Spinal cord (tissue), 10 donors: ENCODE data around the gene PAX5. TPM values are rescaled to one million over a fixed set of nuclear protein-coding genes. Genes with fewer than 3 reads are reported as not detected.

Experiments used
- DNase-seq, 6 donors: peaks; one replicate each; pipeline versions ENCODE4 v3.0.0 to v3.0.0-alpha.2; 2013 to 2015; ENCODE audit warnings: low spot score in 6 of 6, low read depth in 4 of 6
- H3K27ac ChIP-seq: one replicate; pipeline ENCODE4 v1.5.1; 2013; ENCODE audit warnings: low read depth, low read length, control low read depth
- H3K27me3 ChIP-seq: one replicate; pipeline ENCODE4 v1.6.1; 2013; ENCODE audit warnings: low read length; ENCODE audit not compliant: control insufficient read depth, insufficient read depth
- H3K36me3 ChIP-seq: one replicate; pipeline ENCODE4 v1.6.1; 2013; ENCODE audit warnings: low read length; ENCODE audit not compliant: control insufficient read depth, insufficient read depth
- H3K4me1 ChIP-seq: one replicate; pipeline ENCODE4 v1.6.1; 2013; ENCODE audit warnings: low read length; ENCODE audit not compliant: control insufficient read depth, insufficient read depth
- H3K4me3 ChIP-seq: one replicate; pipeline ENCODE4 v1.5.1; 2013; ENCODE audit warnings: low read depth, low read length, control low read depth
- H3K9me3 ChIP-seq: one replicate; pipeline ENCODE4 v1.6.1; 2013; ENCODE audit warnings: low read length; ENCODE audit not compliant: control insufficient read depth, insufficient read depth
- WGBS: methylation state at CpG from one replicate; pipeline ENCODE4 v1.1.5; 2013; ENCODE audit warnings: missing lambda C conversion rate; ENCODE audit not compliant: insufficient coverage; 5-methylcytosine and 5-hydroxymethylcytosine counted together
- polyA plus RNA-seq, 2 donors: library from polyadenylated mRNA; unstranded; fragments of 120-200 nt; gene quantifications; one replicate each; pipeline ENCODE4 v1.2.1, GENCODE V29; 2013; ENCODE audit not compliant: insufficient read length in 2 of 2
- total RNA-seq, 2 donors: library from RNA; depleted of rRNA in 1 of 2; stranded (reverse); fragments of 120-200 nt in 1 of 2; fragments of >200 nt in 1 of 2; gene quantifications; one replicate each; pipeline versions ENCODE4 v1.2.3 to v1.2.4, GENCODE V29; 2013 to 2014
- donor health status: healthy.

PAX5 gene
- total and polyA plus RNA-seq, 4 donors: 0.89 to 2.6 (median 1.1) TPM

- Histone ChIP-seq H3K9me3 (peaks cover 5% of the 10 kb centered on the region), H3K36me3 (no peaks in the 10 kb centered on the region), H3K4me3 (no peak overlapping the region), H3K27me3 (peaks cover 62% of the 10 kb centered on the region), H3K4me1 (peaks cover 6% of the 10 kb centered on the region), H3K27ac (no peak overlapping the region)
- DNase-seq: peak in 1 of 6 donors; percentile 29
- no CpG with 5 or more reads among the region's 7 CpGs for WGBS
Measured at GRCh38 chr9:36992501-36993316, 41.4 kb downstream of the PAX5 start.

- DNase-seq: no peak
- Histone ChIP-seq H3K27me3 (peaks cover 64% of the 10 kb centered on the region), H3K4me1 (peaks cover 16% of the 10 kb centered on the region), H3K36me3 (no peaks in the 10 kb centered on the region), H3K27ac (no peak overlapping the region), H3K4me3 (no peak overlapping the region), H3K9me3 (peaks cover 5% of the 10 kb centered on the region)
- WGBS: 9% methylated on average over 6 of the region's 6 CpGs
Measured at GRCh38 chr9:36991516-36992134, 42.4 kb downstream of the PAX5 start.

GRCh38 chr9:36988848-36989247, 45.2 kb downstream of the PAX5 start:
- Histone ChIP-seq H3K27ac (no peak overlapping the region), H3K4me1 (peaks cover 23% of the 10 kb centered on the region), H3K9me3 (peaks cover 5% of the 10 kb centered on the region), H3K4me3 (no peak overlapping the region), H3K27me3 (peaks cover 75% of the 10 kb centered on the region), H3K36me3 (no peaks in the 10 kb centered on the region)
- 50% methylated on average over 6 of the region's 6 CpGs for WGBS
- DNase-seq: no peak

GRCh38 chr9:36987891-36988290, 46.2 kb downstream of the PAX5 start:
- H3K27ac ChIP-seq: no peak overlapping the region
- peaks cover 5% of the 10 kb centered on the region for H3K9me3 ChIP-seq
- peak in 1 of 6 donors; percentile 20 for DNase-seq
- H3K36me3 ChIP-seq: no peaks in the 10 kb centered on the region
- no peak overlapping the region for H3K4me3 ChIP-seq
- H3K4me1 ChIP-seq: peaks cover 23% of the 10 kb centered on the region
- 15% methylated on average over 13 of the region's 14 CpGs for WGBS
- peaks cover 79% of the 10 kb centered on the region for H3K27me3 ChIP-seq

GRCh38 chr9:36987409-36987808, 46.7 kb downstream of the PAX5 start:
- Histone ChIP-seq H3K4me1 (peaks cover 23% of the 10 kb centered on the region), H3K36me3 (no peaks in the 10 kb centered on the region), H3K27ac (no peak overlapping the region), H3K27me3 (peaks cover 83% of the 10 kb centered on the region), H3K9me3 (peaks cover 5% of the 10 kb centered on the region), H3K4me3 (no peak overlapping the region)
- DNase-seq: no peak
- WGBS: 22% methylated on average over 6 of the region's 10 CpGs

GRCh38 chr9:36986468-36987408, 47.3 kb downstream of the PAX5 start:
- Histone ChIP-seq H3K27ac (no peak overlapping the region), H3K9me3 (peaks cover 5% of the 10 kb centered on the region), H3K36me3 (no peaks in the 10 kb centered on the region), H3K4me1 (peaks cover 23% of the 10 kb centered on the region), H3K27me3 (peaks cover 88% of the 10 kb centered on the region), H3K4me3 (no peak overlapping the region)
- no peak for DNase-seq
- 5% methylated on average over 60 of the region's 65 CpGs for WGBS

GRCh38 chr9:36985769-36986467, 48.1 kb downstream of the PAX5 start:
- H3K27me3 ChIP-seq: peaks cover 89% of the 10 kb centered on the region
- no peak overlapping the region for H3K4me3 ChIP-seq
- peaks cover 23% of the 10 kb centered on the region for H3K4me1 ChIP-seq
- no peaks in the 10 kb centered on the region for H3K9me3 ChIP-seq
- no peak overlapping the region for H3K27ac ChIP-seq
- peak in 1 of 6 donors; percentile 58 for DNase-seq
- no peaks in the 10 kb centered on the region for H3K36me3 ChIP-seq
- under 1% methylated on average over 70 of the region's 70 CpGs for WGBS

- Histone ChIP-seq H3K4me1 (peaks cover 23% of the 10 kb centered on the region), H3K27ac (no peak overlapping the region), H3K36me3 (no peaks in the 10 kb centered on the region), H3K27me3 (peaks cover 88% of the 10 kb centered on the region), H3K9me3 (no peaks in the 10 kb centered on the region), H3K4me3 (no peak overlapping the region)
- 12% methylated on average over 5 of the region's 15 CpGs for WGBS
- no peak for DNase-seq
Measured at GRCh38 chr9:36985061-36985768, 48.9 kb downstream of the PAX5 start.
